Lower lobe of right lung (tissue), 2 donors: ENCODE data around the gene TOB1. TPM values are rescaled to one million over a fixed set of nuclear protein-coding genes. Genes with fewer than 3 reads are reported as not detected.
A peak's percentile ranks its signal among the peaks of the same experiment; 100 is the strongest.

Experiments used
- ATAC-seq, 2 donors: fragments of 200-7000 bp; cut with Tn5 transposase; one replicate each; pipeline ENCODE4 v1.9.1; 2020 to 2022; ENCODE audit warnings: mild to moderate bottlenecking in 2 of 2, moderate library complexity in 2 of 2
- DNase-seq: peaks from one replicate; pipeline ENCODE4 v3.0.0-alpha.2; 2020
- H3K27ac ChIP-seq: fragments of 200-600 bp; one replicate; pipeline ENCODE4 v1.8.0; 2022
- H3K27me3 ChIP-seq: fragments of 200-600 bp; one replicate; pipeline ENCODE4 v1.8.0; 2022; ENCODE audit warnings: low read depth
- H3K36me3 ChIP-seq: fragments of 200-600 bp; one replicate; pipeline ENCODE4 v1.8.0; 2022; ENCODE audit warnings: mild to moderate bottlenecking
- H3K4me1 ChIP-seq: fragments of 200-600 bp; one replicate; pipeline ENCODE4 v1.8.0; 2022
- H3K4me3 ChIP-seq: fragments of 200-600 bp; one replicate; pipeline ENCODE4 v1.8.0; 2022; ENCODE audit warnings: mild to moderate bottlenecking
- H3K9me3 ChIP-seq: fragments of 200-600 bp; one replicate; pipeline ENCODE4 v1.8.0; 2022
- intact Hi-C: fragments of 100-400 bp; cut with DNase I; formaldehyde crosslinking; loops from one replicate; pipeline ENCODE4 v1.11.0; 2022
- total RNA-seq: library from RNA; stranded (reverse); fragmentation: NEBNext Ultra II Directional; extraction: Animal tissue kit (Norgen Biotek cat#: 25700); gene quantifications from one replicate; pipeline ENCODE4 v1.2.1, GENCODE V29; 2021
- TF ChIP-seq, protein P1 (sequence below): fragments of 200-600 bp; IDR thresholded peaks from one replicate; pipeline ENCODE4 v1.8.0; 2022; ENCODE audit warnings: antibody characterized with exemption, mild to moderate bottlenecking
- donor health status: DM: no; HTN: yes; CAD: no; lungs with severe emphysema.

TOB1 gene
- total RNA-seq, 1 donor from 2014 or later = 72.9 TPM

DNA sequence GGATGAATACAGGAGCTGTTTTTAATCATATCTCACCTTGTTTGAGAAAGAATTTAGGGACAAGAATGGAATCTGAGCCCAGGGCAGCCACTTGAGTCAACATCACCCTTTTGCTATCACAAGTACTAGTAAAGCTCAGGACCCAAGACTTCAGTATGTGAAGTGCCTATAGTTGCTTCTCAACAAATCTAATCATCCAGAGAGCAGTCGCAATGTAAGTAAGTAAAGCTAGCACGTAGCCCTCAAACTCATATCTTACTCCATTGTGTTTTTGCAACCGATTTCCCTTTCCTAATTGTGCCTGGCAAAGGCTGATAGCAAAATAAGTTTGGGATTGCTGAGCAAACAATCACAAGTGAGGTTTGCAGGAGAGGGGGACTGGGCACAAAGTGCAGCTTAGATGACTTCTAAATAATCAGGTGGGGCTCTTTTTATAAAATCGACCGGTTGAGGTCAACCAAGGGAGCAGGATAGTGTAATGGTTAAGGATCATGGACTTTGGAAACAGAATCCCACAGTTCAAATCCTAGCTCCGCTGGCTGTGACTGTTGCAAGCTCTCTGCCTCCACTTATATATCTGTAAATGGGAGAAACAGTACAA, 13.0 kb downstream of the TOB1 start:
- Histone ChIP-seq H3K36me3 (no peaks in the 10 kb centered on the region), H3K27me3 (no peaks in the 10 kb centered on the region), H3K27ac (no peak overlapping the region), H3K4me3 (no peak overlapping the region), H3K4me1 (peaks cover 34% of the 10 kb centered on the region), H3K9me3 (no peaks in the 10 kb centered on the region)
- TF ChIP-seq, protein P1, sequence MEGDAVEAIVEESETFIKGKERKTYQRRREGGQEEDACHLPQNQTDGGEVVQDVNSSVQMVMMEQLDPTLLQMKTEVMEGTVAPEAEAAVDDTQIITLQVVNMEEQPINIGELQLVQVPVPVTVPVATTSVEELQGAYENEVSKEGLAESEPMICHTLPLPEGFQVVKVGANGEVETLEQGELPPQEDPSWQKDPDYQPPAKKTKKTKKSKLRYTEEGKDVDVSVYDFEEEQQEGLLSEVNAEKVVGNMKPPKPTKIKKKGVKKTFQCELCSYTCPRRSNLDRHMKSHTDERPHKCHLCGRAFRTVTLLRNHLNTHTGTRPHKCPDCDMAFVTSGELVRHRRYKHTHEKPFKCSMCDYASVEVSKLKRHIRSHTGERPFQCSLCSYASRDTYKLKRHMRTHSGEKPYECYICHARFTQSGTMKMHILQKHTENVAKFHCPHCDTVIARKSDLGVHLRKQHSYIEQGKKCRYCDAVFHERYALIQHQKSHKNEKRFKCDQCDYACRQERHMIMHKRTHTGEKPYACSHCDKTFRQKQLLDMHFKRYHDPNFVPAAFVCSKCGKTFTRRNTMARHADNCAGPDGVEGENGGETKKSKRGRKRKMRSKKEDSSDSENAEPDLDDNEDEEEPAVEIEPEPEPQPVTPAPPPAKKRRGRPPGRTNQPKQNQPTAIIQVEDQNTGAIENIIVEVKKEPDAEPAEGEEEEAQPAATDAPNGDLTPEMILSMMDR = no peak
- DNase-seq (no peak), ATAC-seq (peak in 1 of 2 donors; percentile 44)
- intact Hi-C loops = loop anchor here (5.0 kb wide), 1 partner anchor 99 kb away; no protein-coding TSS in a partner anchor

DNA sequence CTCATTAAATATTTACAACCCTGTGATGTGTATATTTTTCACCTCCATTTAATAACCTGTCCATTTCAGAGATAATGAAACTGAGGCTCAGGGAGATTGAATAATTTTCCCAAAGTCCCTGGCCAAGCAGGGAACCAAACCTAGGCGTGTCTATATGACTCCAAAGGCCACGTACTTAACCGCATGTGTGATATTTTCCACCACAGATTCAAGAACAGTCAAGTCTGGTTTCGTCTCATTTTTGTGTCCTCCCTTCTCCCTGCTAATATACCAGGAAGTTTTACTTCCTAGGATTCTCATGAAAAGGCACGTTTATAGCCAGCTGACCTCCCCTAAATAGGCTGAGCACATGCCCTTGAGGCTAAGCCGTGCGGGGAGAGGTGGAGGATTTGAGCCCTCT, 15.5 kb downstream of the TOB1 start:
- intact Hi-C loops = loop anchor here (5.0 kb wide), 1 partner anchor 102 kb away; no protein-coding TSS in a partner anchor
- Histone ChIP-seq H3K27ac (no peak overlapping the region), H3K36me3 (no peaks in the 10 kb centered on the region), H3K9me3 (no peaks in the 10 kb centered on the region), H3K4me3 (no peak overlapping the region), H3K27me3 (no peaks in the 10 kb centered on the region), H3K4me1 (peaks cover 29% of the 10 kb centered on the region)
- DNase-seq = no peak
- TF ChIP-seq, protein P1 = no peak
- ATAC-seq = no peak

DNA sequence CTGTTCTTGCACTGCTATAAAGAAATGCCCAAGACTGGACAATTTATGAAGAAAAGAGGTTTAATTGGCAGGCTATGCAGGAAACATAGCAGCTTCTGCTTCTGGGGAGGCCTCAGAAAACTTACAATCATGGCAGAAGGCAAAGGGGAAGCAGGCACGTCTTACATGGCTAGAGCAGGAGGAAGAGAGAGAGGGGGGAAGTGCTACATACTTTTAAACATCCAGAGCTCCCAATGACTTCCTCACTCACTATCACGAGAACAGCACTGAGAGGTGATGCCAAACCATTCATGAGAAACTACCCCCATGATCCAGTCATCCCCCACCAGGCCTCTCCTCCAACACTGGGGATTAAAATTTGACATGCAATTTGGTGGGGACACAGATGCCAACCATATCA, 17.4 kb downstream of the TOB1 start:
- no peak for ATAC-seq
- TF ChIP-seq, protein P1 = no peak
- intact Hi-C loops = no loop called here
- no peaks in the 10 kb centered on the region for H3K36me3 ChIP-seq
- H3K27ac ChIP-seq = no peak overlapping the region
- peaks cover 14% of the 10 kb centered on the region for H3K4me1 ChIP-seq
- no peaks in the 10 kb centered on the region for H3K9me3 ChIP-seq
- no peaks in the 10 kb centered on the region for H3K27me3 ChIP-seq
- no peak for DNase-seq
- no peak overlapping the region for H3K4me3 ChIP-seq

DNA sequence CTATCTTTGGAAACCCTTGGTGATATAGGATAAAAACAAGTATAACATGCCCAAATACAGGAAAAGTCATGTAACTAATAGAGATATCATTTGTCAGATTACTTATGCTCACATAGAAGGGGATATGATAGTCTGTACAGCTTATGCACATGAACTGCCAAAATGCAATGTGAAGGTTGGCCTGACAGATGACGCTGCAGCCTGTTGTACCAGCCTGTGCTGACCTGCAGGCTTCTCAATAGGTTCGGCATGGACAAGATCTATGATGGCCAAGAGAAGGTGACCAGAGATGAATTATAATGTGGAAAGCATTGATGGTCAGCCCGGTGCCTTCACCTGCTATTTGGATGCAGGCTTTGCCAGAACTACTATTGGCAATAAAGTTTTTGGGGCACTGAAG, 18.1 kb downstream of the TOB1 start:
- DNase-seq = no peak
- no peak overlapping the region for H3K27ac ChIP-seq
- TF ChIP-seq, protein P1 = no peak
- peaks cover 8% of the 10 kb centered on the region for H3K4me1 ChIP-seq
- no peak for ATAC-seq
- no peaks in the 10 kb centered on the region for H3K36me3 ChIP-seq
- H3K4me3 ChIP-seq = no peak overlapping the region
- intact Hi-C loops = no loop called here
- no peaks in the 10 kb centered on the region for H3K9me3 ChIP-seq
- no peaks in the 10 kb centered on the region for H3K27me3 ChIP-seq

DNA sequence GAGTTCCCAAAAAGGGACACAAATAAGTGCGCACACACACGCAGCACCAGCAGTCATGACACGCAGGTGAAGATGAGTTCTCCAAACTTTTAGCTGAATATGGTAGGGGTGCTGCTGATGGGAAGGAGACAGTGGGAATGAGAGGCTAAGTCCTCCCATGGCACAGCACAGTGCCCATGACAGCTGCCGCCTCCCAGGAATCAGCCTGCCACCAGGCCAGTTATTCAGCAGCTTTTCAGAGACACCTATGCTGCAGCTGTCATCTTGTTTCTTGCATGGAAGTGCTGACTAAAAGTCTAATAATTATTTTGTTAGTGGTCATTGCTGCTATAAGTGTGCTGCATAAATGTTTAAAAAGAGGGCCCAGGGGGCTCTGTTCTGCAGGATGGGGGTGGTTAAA, 18.6 kb downstream of the TOB1 start:
- H3K4me1 ChIP-seq = peaks cover 8% of the 10 kb centered on the region
- H3K27me3 ChIP-seq = no peaks in the 10 kb centered on the region
- no peaks in the 10 kb centered on the region for H3K36me3 ChIP-seq
- H3K9me3 ChIP-seq = no peaks in the 10 kb centered on the region
- TF ChIP-seq, protein P1 = no peak
- no peak for ATAC-seq
- no peak overlapping the region for H3K4me3 ChIP-seq
- no peak overlapping the region for H3K27ac ChIP-seq
- DNase-seq = no peak
- intact Hi-C loops = no loop called here
